Thymus (tissue), 11 donors: ENCODE data around the gene ZCCHC3. TPM values are rescaled to one million over a fixed set of nuclear protein-coding genes. Genes with fewer than 3 reads are reported as not detected.

Experiments
- DNase-seq, 9 donors: peaks; one replicate each; pipeline ENCODE4 v3.0.0-alpha.2; 2013; ENCODE audit warnings: low spot score in 9 of 9, low read depth in 6 of 9, missing footprints in 1 of 9
- H3K27ac ChIP-seq, 2 donors: one replicate each; pipeline ENCODE4 v1.5.1; 2013; ENCODE audit warnings: control low read depth in 1 of 2, low read depth in 1 of 2, low read length in 1 of 2, mild to moderate bottlenecking in 1 of 2, moderate library complexity in 1 of 2
- H3K27me3 ChIP-seq, 2 donors: one replicate each; pipeline ENCODE4 v1.5.1; 2013; ENCODE audit warnings: low read length in 1 of 2; ENCODE audit not compliant: control insufficient read depth in 2 of 2, insufficient read depth in 1 of 2
- H3K36me3 ChIP-seq, 2 donors: one replicate each; pipeline ENCODE4 v1.5.1; 2013; ENCODE audit warnings: low read length in 1 of 2, mild to moderate bottlenecking in 1 of 2, moderate library complexity in 1 of 2; ENCODE audit not compliant: control insufficient read depth in 2 of 2, insufficient read depth in 2 of 2
- H3K4me1 ChIP-seq, 2 donors: one replicate each; pipeline ENCODE4 v1.5.1; 2013; ENCODE audit warnings: low read length in 2 of 2; ENCODE audit not compliant: control insufficient read depth in 2 of 2, insufficient read depth in 2 of 2
- H3K4me3 ChIP-seq, 2 donors: one replicate each; pipeline ENCODE4 v1.5.1; 2013; ENCODE audit warnings: low read length in 2 of 2, control low read depth in 1 of 2, mild to moderate bottlenecking in 1 of 2
- H3K9me3 ChIP-seq, 2 donors: one replicate each; pipeline ENCODE4 v1.5.1; 2013; ENCODE audit warnings: low read length in 1 of 2, mild to moderate bottlenecking in 1 of 2; ENCODE audit not compliant: control insufficient read depth in 2 of 2, insufficient read depth in 1 of 2
- WGBS: extraction: QIAGEN DNeasy Blood & Tissue Kit; methylation state at CpG from one replicate; pipeline ENCODE4 v1.1.7; 2013; 5-methylcytosine and 5-hydroxymethylcytosine counted together
- polyA plus RNA-seq: library from polyadenylated mRNA; stranded (reverse); fragments of 200-250 nt; gene quantifications from one replicate; pipeline ENCODE4 v1.2.3, GENCODE V29; 2013
- total RNA-seq: library from RNA; stranded (reverse); fragments of 120-200 nt; gene quantifications from one replicate; pipeline ENCODE4 v1.2.4, GENCODE V29; 2013
- donor health status: healthy.

The ZCCHC3 gene
- total and polyA plus RNA-seq, 2 donors: 21.8 to 28.5 TPM

DNA sequence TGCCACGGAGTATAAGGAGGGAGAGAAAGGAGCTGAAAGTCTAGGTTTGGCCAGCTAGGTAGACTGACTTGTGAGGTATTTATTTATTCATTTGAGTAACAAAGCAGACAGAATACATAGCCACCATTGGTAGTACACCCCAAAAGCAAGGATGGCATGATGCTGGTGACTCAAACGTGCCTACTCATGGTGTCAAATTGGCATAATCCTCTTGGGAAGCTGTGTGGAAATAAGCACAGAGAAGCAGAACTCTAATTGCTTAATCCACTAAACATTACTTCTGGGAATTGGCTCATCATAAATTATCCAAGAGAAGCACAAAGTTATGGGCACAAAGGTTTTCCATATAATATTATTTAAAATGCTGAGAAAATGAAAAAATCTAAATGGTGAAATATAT, 37.4 kb upstream of the ZCCHC3 start:
- H3K36me3 ChIP-seq: no peaks in the 10 kb centered on the region
- no peak overlapping the region for H3K27ac ChIP-seq
- 96% methylated on average over 2 of the region's 2 CpGs for WGBS
- no peaks in the 10 kb centered on the region for H3K4me1 ChIP-seq
- peaks cover 0 to 3% of the 10 kb centered on the region in 2 donors for H3K27me3 ChIP-seq
- no peak for DNase-seq
- no peaks in the 10 kb centered on the region for H3K9me3 ChIP-seq
- H3K4me3 ChIP-seq: no peak overlapping the region

DNA sequence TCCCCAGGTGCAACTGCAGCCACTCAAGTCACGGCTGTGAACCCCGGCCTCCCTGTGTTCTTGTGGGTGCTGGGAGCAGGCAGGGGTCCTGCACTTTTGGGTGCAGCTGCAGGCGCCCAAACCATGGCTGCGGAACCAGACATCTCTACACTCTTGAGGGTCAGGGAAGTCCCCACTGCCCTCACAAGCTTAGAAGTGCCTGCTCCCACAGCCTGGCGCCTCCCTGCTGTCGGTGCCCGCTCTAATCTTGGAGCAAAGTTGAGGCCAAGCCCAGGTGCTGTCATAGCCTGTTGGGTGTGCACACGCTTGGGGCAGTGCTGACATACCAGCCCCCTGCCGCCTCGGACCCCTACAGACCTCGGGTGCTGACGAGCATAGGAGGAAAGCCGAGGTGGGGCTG, 33.7 kb upstream of the ZCCHC3 start:
- no peak overlapping the region for H3K27ac ChIP-seq
- no peaks in the 10 kb centered on the region for H3K36me3 ChIP-seq
- peaks cover 0 to 7% of the 10 kb centered on the region in 2 donors for H3K27me3 ChIP-seq
- H3K4me1 ChIP-seq: peaks cover 0 to 7% of the 10 kb centered on the region in 2 donors
- 94% methylated on average over 13 of the region's 13 CpGs for WGBS
- DNase-seq: no peak
- H3K4me3 ChIP-seq: no peak overlapping the region
- H3K9me3 ChIP-seq: no peaks in the 10 kb centered on the region

- WGBS: 10% methylated on average over 43 of the region's 43 CpGs
Observed at GRCh38 chr20:266596-267562, 30.5 kb upstream of the ZCCHC3 start.

DNA sequence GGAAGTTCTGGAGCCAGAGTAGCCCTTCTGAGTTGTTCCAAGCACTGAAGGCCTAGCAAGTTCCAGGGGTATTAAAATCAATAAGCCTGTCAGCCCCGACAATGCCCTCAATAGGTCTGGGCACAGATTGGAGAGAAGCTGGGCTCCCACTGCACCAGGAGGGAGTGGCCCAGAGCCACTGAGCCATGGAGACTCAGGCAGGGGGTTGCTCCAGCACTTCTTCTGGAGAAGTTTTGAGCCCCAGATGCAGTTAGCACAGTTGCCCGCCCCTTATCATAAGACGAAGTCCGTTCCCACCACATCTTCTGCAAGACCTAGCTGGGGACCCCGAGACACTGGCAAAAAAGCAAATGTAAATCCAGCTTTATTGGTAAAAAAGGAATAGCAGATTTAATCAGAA, 26.9 kb upstream of the ZCCHC3 start:
- H3K4me1 ChIP-seq: peaks cover 0 to 7% of the 10 kb centered on the region in 2 donors
- DNase-seq: no peak
- peaks cover 0 to 4% of the 10 kb centered on the region in 2 donors for H3K27me3 ChIP-seq
- H3K4me3 ChIP-seq: no peak overlapping the region
- H3K9me3 ChIP-seq: no peaks in the 10 kb centered on the region
- peaks cover 0 to 2% of the 10 kb centered on the region in 2 donors for H3K36me3 ChIP-seq
- 98% methylated on average over 5 of the region's 5 CpGs for WGBS
- no peak overlapping the region for H3K27ac ChIP-seq

More at GRCh38 chr20:266596-267562, 30.5 kb upstream of the ZCCHC3 start:
- H3K27me3 ChIP-seq: peaks cover 0 to 7% of the 10 kb centered on the region in 2 donors
- no peak overlapping the region for H3K27ac ChIP-seq
- H3K4me3 ChIP-seq: peak overlapping the region; percentile 32 to 41
- H3K36me3 ChIP-seq: no peaks in the 10 kb centered on the region
- peaks cover 0 to 7% of the 10 kb centered on the region in 2 donors for H3K4me1 ChIP-seq
- H3K9me3 ChIP-seq: no peaks in the 10 kb centered on the region
- DNase-seq: peak; percentile 51 to 88 (median 75)

- Histone ChIP-seq H3K27ac (no peak overlapping the region), H3K9me3 (no peaks in the 10 kb centered on the region), H3K4me1 (peaks cover 0 to 7% of the 10 kb centered on the region in 2 donors), H3K4me3 (no peak overlapping the region), H3K36me3 (peaks cover 0 to 2% of the 10 kb centered on the region in 2 donors), H3K27me3 (peaks cover 0 to 4% of the 10 kb centered on the region in 2 donors)
- no peak for DNase-seq
- 97% methylated on average over 4 of the region's 4 CpGs for WGBS
Observed at GRCh38 chr20:271069-271468, 26.3 kb upstream of the ZCCHC3 start.

- H3K9me3 ChIP-seq: no peaks in the 10 kb centered on the region
Observed at GRCh38 chr20:271528-271927, 25.8 kb upstream of the ZCCHC3 start.

GRCh38 chr20:272718-273117, 24.7 kb upstream of the ZCCHC3 start:
- Histone ChIP-seq H3K27ac (no peak overlapping the region), H3K4me1 (no peaks in the 10 kb centered on the region), H3K9me3 (no peaks in the 10 kb centered on the region), H3K36me3 (peaks cover 10% of the 10 kb centered on the region in 2 donors), H3K27me3 (no peaks in the 10 kb centered on the region), H3K4me3 (no peak overlapping the region)
- no peak for DNase-seq

More at GRCh38 chr20:271528-271927, 25.8 kb upstream of the ZCCHC3 start:
- H3K4me1 ChIP-seq: peaks cover 0 to 7% of the 10 kb centered on the region in 2 donors
- H3K27me3 ChIP-seq: peaks cover 0 to 4% of the 10 kb centered on the region in 2 donors
- DNase-seq: no peak
- H3K36me3 ChIP-seq: peaks cover under 1 to 5% of the 10 kb centered on the region in 2 donors
- no peak overlapping the region for H3K4me3 ChIP-seq
- H3K27ac ChIP-seq: no peak overlapping the region

DNA sequence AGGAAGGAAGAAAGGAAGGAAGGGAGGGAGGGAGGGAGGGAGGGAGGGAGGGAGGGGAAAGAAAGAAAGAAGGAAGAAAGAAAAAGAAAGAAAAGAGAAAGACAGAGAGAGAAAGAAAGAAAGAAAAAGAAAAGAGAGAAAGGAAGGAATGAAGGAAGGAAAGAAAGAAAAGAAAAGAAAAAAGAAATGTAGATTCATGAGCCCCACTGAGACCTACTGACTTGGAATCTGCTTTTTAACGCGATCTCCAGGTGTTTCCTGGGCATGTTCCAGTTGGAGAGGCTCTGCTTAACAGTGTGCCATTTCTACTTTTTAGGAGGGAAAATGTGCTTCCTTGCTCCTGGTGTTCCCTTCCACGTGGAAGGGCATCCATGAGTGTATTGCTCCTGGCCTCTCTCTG, 23.5 kb upstream of the ZCCHC3 start:
- no peak for DNase-seq
- no peak overlapping the region for H3K4me3 ChIP-seq
- peaks cover 13 to 14% of the 10 kb centered on the region in 2 donors for H3K36me3 ChIP-seq
- H3K4me1 ChIP-seq: no peaks in the 10 kb centered on the region
- no peak overlapping the region for H3K27ac ChIP-seq
- no peaks in the 10 kb centered on the region for H3K27me3 ChIP-seq
- 73% methylated on average over 3 of the region's 3 CpGs for WGBS
- no peaks in the 10 kb centered on the region for H3K9me3 ChIP-seq

GRCh38 chr20:275791-276190, 21.6 kb upstream of the ZCCHC3 start:
- 97% methylated on average over 7 of the region's 7 CpGs for WGBS
- Histone ChIP-seq H3K4me3 (no peak overlapping the region), H3K36me3 (peaks cover 14 to 16% of the 10 kb centered on the region in 2 donors), H3K27ac (no peak overlapping the region), H3K9me3 (no peaks in the 10 kb centered on the region), H3K27me3 (no peaks in the 10 kb centered on the region), H3K4me1 (no peaks in the 10 kb centered on the region)
- DNase-seq: no peak
